GM12892 (cell line): ENCODE data around the gene GDPGP1.

ENCODE experiments used
- POLR2A ChIP-seq: IDR thresholded peaks from 2 replicates; pipeline ENCODE4 v1.6.1; 2011; ENCODE audit warnings: low read depth, low read length, control low read depth
- POLR2AphosphoS5 ChIP-seq: IDR thresholded peaks from 2 replicates; pipeline ENCODE4 v1.6.1; 2011; ENCODE audit warnings: low read depth, low read length, control low read depth

DNA sequence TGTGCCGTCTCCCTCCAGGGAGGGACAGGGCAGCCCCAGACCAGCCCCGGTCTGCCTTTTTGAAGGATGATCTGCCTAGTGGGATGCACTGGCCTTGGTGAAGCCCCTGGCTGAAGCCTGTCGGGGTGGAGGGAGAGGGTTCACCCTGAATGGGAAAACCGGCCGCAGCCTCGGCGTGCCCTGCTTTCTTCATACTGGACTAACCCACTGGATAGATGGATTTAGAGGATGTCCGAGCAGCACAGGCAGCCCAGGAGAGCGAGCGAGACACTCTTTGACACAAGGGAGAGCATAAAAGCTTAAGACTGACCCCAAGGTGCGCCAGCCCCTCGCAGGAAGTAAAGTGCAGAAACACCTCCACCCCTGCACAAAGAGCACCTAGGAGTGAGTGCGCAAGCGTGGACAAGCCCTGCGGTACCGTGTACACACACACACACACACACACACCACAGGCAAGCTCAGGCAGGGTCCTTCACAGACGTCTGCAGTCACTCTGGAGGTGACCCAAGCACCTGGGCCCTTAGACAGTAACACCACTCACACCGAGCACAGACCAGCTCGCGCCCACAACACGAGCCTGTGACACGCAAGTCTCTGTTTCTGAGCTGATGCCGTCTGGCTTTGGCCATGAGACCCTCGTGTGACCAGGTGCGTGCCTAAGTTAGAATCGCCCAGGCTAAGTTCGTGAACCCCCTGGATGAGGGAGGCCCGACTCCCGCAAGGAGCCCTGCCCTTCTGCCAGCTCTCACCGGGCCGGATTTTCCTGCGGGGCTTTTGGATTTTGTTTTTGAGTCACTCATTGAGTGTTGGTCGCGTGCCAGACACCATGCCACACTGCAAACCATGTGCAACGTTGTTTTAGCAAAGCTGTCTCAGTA is 21.5 kb upstream of the GDPGP1 start:
- no peak for TF ChIP-seq POLR2A
- no peak for TF ChIP-seq POLR2AphosphoS5
